KMS-11 (cell line): ENCODE results near the gene CERS6.

Experiments
- H2AFZ ChIP-seq: fragments of 200-600 bp; sonication (generic); 2 replicates; pipeline ENCODE4 v1.6.1; 2016; ENCODE audit warnings: antibody characterized with exemption, mixed run types, low read depth
- H3K27ac ChIP-seq: fragments of 200-600 bp; sonication (generic); 2 replicates; pipeline ENCODE4 v1.6.1; 2016; ENCODE audit warnings: mild to moderate bottlenecking, mixed run types
- H3K27me3 ChIP-seq: fragments of 200-600 bp; sonication (generic); 2 replicates; pipeline ENCODE4 v1.6.1; 2017; ENCODE audit warnings: mild to moderate bottlenecking, low read depth, mixed run types, moderate library complexity; ENCODE audit not compliant: insufficient read depth
- H3K36me3 ChIP-seq: fragments of 200-600 bp; sonication (generic); 2 replicates; pipeline ENCODE4 v1.6.1; 2017; ENCODE audit warnings: mild to moderate bottlenecking, mixed run types; ENCODE audit not compliant: insufficient read depth
- H3K4me1 ChIP-seq: fragments of 200-600 bp; sonication (generic); 2 replicates; pipeline ENCODE4 v1.6.1; 2016; ENCODE audit warnings: mild to moderate bottlenecking, low read depth, mixed run types; ENCODE audit not compliant: poor library complexity, severe bottlenecking
- H3K4me2 ChIP-seq: fragments of 200-600 bp; sonication (generic); 2 replicates; pipeline ENCODE4 v1.7.0; 2016; ENCODE audit warnings: mild to moderate bottlenecking, mixed run types
- H3K4me3 ChIP-seq: fragments of 200-600 bp; sonication (generic); IDR thresholded peaks from 2 replicates; pipeline ENCODE4 v1.6.1; 2017; ENCODE audit warnings: low read depth, low read length, mixed read lengths; ENCODE audit not compliant: insufficient read depth
- H3K79me2 ChIP-seq: fragments of 200-600 bp; sonication (generic); 2 replicates; pipeline ENCODE4 v1.6.1; 2016; ENCODE audit warnings: low read depth, mixed run types; ENCODE audit not compliant: insufficient read depth
- H3K9ac ChIP-seq: fragments of 200-600 bp; sonication (generic); 2 replicates; pipeline ENCODE4 v1.6.1; 2016; ENCODE audit warnings: mild to moderate bottlenecking, mixed run types
- H4K20me1 ChIP-seq: fragments of 200-600 bp; sonication (generic); 2 replicates; pipeline ENCODE4 v1.6.1; 2016; ENCODE audit warnings: mild to moderate bottlenecking, mixed run types; ENCODE audit not compliant: insufficient read depth
- TF ChIP-seq, protein P1 (sequence below): fragments of 200-600 bp; sonication (generic); conservative IDR thresholded peaks from 2 replicates; pipeline ENCODE4 v1.6.1; 2017; ENCODE audit warnings: low read depth, mild to moderate bottlenecking, antibody characterized with exemption, low read length, moderate library complexity, mixed read lengths

Gene CERS6

DNA sequence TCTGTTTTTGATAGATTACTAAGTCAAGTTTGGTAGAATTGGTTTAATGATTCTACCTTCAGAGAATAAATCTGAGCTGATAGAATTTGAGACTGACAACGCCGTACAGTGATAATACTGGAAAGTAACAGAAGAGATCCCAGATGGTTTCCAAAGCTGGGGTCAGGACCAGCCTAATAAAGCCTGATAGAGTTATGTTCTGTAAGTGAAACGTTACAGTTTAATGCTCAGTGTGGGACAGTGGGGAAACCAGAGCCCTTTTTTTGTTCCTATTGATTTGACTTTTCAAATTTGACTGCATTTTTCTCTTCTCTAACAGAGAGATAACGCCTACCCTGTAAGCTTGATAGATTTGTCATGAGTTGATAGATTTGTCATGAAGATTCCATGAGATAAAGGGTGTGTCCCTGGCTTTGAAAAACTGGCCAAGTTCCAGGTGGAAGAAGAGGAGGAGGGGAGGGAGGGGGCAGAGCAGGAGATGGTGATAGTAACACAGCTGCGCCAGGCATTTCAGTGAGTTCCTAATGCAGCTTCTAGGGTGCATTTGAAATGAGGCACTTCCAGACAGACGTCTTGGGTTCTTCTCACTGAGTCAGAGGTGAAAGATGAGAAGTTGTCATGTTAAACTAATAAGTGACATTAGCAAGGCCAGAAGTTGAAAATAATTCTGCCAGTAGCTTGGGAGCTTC is 65.1 kb downstream of the CERS6 start:
- peaks cover 10% of the 10 kb centered on the region; the same call in 1 of the 2 replicates for H3K79me2 ChIP-seq
- H3K9ac ChIP-seq, result no peak overlapping the region
- H3K36me3 ChIP-seq, result no peaks in the 10 kb centered on the region
- no peak overlapping the region for H2AFZ ChIP-seq
- H4K20me1 ChIP-seq, result no peaks in the 10 kb centered on the region
- no peak overlapping the region for H3K4me3 ChIP-seq
- no peak overlapping the region for H3K4me2 ChIP-seq
- TF ChIP-seq, protein P1, sequence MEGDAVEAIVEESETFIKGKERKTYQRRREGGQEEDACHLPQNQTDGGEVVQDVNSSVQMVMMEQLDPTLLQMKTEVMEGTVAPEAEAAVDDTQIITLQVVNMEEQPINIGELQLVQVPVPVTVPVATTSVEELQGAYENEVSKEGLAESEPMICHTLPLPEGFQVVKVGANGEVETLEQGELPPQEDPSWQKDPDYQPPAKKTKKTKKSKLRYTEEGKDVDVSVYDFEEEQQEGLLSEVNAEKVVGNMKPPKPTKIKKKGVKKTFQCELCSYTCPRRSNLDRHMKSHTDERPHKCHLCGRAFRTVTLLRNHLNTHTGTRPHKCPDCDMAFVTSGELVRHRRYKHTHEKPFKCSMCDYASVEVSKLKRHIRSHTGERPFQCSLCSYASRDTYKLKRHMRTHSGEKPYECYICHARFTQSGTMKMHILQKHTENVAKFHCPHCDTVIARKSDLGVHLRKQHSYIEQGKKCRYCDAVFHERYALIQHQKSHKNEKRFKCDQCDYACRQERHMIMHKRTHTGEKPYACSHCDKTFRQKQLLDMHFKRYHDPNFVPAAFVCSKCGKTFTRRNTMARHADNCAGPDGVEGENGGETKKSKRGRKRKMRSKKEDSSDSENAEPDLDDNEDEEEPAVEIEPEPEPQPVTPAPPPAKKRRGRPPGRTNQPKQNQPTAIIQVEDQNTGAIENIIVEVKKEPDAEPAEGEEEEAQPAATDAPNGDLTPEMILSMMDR, result no peak
- no peak overlapping the region for H3K27ac ChIP-seq
- no peaks in the 10 kb centered on the region for H3K27me3 ChIP-seq
- H3K4me1 ChIP-seq, result peaks cover 17% of the 10 kb centered on the region

DNA sequence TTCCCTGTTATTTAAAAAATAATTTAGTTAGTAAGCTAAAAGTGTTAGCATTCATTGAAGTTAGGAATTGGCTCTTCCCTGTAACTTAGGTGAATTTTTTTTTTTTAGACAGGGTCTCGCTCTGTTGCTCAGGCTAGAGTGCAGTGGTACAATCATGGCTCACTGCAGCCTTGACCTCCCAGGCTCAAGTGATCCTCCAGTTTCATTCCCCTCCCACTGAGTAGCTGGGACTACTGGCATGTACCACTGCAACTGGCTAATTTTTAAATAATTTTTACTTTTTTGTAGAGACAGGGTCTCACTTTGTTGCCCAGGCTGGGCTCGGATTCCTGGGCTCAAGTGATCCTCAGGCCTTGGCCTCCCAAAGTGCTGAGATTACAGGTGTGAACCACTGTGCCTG is 66.4 kb downstream of the CERS6 start:
- TF ChIP-seq, protein P1, result no peak
- H3K79me2 ChIP-seq, result peaks cover 10% of the 10 kb centered on the region; the same call in 1 of the 2 replicates

DNA sequence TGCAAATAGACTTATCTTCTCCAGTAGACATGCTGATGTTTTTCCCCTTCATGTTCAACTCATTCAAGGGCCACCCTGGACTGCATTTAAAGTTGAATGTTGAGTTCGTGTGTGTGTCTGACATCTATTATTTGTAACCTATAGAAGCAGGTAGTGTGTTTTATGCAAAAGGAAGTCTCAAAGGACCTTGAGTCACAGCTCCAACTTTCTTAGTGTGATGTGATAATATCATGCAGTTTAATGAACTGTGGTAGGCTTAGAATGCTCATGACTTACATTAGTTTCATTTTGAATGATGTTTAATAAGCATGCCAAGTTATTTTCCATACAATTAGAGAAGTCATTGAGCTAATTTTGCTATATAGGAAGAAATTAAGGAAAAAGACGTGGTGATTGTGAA is 67.9 kb downstream of the CERS6 start:
- TF ChIP-seq, protein P1, result no peak
- no peak overlapping the region for H2AFZ ChIP-seq
- peaks cover 10% of the 10 kb centered on the region; the same call in 1 of the 2 replicates for H3K79me2 ChIP-seq
- H3K9ac ChIP-seq, result no peak overlapping the region
- H3K27ac ChIP-seq, result no peak overlapping the region
- no peaks in the 10 kb centered on the region for H3K27me3 ChIP-seq
- H4K20me1 ChIP-seq, result no peaks in the 10 kb centered on the region
- H3K4me3 ChIP-seq, result no peak overlapping the region
- peaks cover 21% of the 10 kb centered on the region for H3K4me1 ChIP-seq
- no peak overlapping the region for H3K4me2 ChIP-seq
- H3K36me3 ChIP-seq, result no peaks in the 10 kb centered on the region

More for the DNA sequence above, 66.4 kb downstream of the CERS6 start:
- Histone ChIP-seq H2AFZ (no peak overlapping the region), H3K4me3 (no peak overlapping the region), H3K4me1 (peaks cover 17% of the 10 kb centered on the region), H3K27me3 (no peaks in the 10 kb centered on the region), H3K9ac (no peak overlapping the region), H3K27ac (no peak overlapping the region), H4K20me1 (no peaks in the 10 kb centered on the region), H3K36me3 (no peaks in the 10 kb centered on the region), H3K4me2 (no peak overlapping the region)

DNA sequence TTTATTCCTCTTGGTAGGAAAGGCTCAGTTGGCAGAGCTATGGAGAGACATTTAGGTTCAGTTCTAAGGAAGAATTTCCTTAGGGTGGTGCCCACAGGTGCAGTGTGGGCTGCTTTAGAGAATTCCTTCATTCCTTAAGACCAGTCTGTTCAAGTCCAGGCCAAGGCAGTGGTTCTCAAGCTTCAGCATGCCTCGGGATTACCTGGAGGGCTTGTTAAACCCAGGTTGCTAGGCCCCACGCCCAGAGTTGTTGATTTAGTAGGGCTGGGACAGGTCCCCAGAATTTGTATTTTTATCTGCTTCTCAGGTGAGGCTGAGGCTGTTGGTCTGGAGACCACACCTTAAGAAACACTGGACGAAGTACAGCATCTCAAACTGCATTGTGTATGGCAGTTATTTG is 68.9 kb downstream of the CERS6 start:
- no peak overlapping the region for H3K4me2 ChIP-seq
- no peak overlapping the region for H3K9ac ChIP-seq
- H3K36me3 ChIP-seq, result no peaks in the 10 kb centered on the region
- H4K20me1 ChIP-seq, result no peaks in the 10 kb centered on the region
- H3K4me1 ChIP-seq, result peaks cover 14% of the 10 kb centered on the region
- peaks cover 3% of the 10 kb centered on the region; the same call in 1 of the 2 replicates for H3K79me2 ChIP-seq
- TF ChIP-seq, protein P1, result no peak
- no peak overlapping the region for H3K27ac ChIP-seq
- H3K27me3 ChIP-seq, result no peaks in the 10 kb centered on the region
- H2AFZ ChIP-seq, result no peak overlapping the region
- H3K4me3 ChIP-seq, result no peak overlapping the region
